Sigmoid colon (tissue), 7 donors: Measurements from ENCODE around the gene ARHGEF10L. TPM values are rescaled to one million over a fixed set of nuclear protein-coding genes. Genes with fewer than 3 reads are reported as not detected.

ENCODE experiments used
- DNase-seq: peaks from one replicate; pipeline ENCODE4 v3.0.0-alpha.2; 2019
- H3K27ac ChIP-seq, 4 donors: fragments of 200-600 bp; sonication (generic); one replicate each; pipeline ENCODE4 v1.5.1; 2016 to 2019; ENCODE audit warnings: mild to moderate bottlenecking in 1 of 4
- H3K27me3 ChIP-seq, 3 donors: fragments of 200-600 bp; sonication (generic); one replicate each; pipeline ENCODE4 v1.5.1; 2019; ENCODE audit warnings: mild to moderate bottlenecking in 1 of 3
- H3K36me3 ChIP-seq, 4 donors: fragments of 200-600 bp; sonication (generic); one replicate each; pipeline ENCODE4 v1.5.1; 2016 to 2019
- H3K4me1 ChIP-seq, 4 donors: fragments of 200-600 bp; sonication (generic); one replicate each; pipeline ENCODE4 v1.5.1; 2017 to 2019
- H3K4me3 ChIP-seq, 4 donors: fragments of 200-600 bp; sonication (generic); one replicate each; pipeline ENCODE4 v1.5.1; 2017 to 2019; ENCODE audit warnings: mild to moderate bottlenecking in 2 of 4, moderate library complexity in 1 of 4
- H3K9me3 ChIP-seq, 4 donors: fragments of 200-600 bp in 3 of 4; sonication (generic) in 3 of 4; one replicate each; pipeline versions ENCODE4 v1.5.1 to v1.6.1; 2013 to 2019
- EP300 ChIP-seq, 4 donors: sonication (generic); formaldehyde crosslinking; IDR thresholded peaks; one replicate each; pipeline ENCODE4 v1.6.1; 2017; ENCODE audit warnings: antibody characterized with exemption in 4 of 4
- POLR2A ChIP-seq, 2 donors: fragments of 450-650 bp; IDR thresholded peaks; one replicate each; pipeline ENCODE4 v1.6.1; 2016; ENCODE audit warnings: antibody characterized with exemption in 2 of 2, mild to moderate bottlenecking in 2 of 2, moderate library complexity in 2 of 2
- POLR2AphosphoS5 ChIP-seq, 4 donors: sonication (generic); formaldehyde crosslinking; IDR thresholded peaks; one replicate each; pipeline ENCODE4 v1.6.1; 2017; ENCODE audit warnings: antibody characterized with exemption in 4 of 4
- WGBS, 2 donors: extraction: QIAGEN DNeasy Blood & Tissue Kit; methylation state at CpG; one replicate each; pipeline ENCODE4 v1.1.7; 2013; 5-methylcytosine and 5-hydroxymethylcytosine counted together
- intact Hi-C: fragments of 100-400 bp; cut with DNase I; formaldehyde crosslinking; loops from one replicate; pipeline ENCODE4 v1.15.1; 2023
- polyA plus RNA-seq, 3 donors: library from polyadenylated mRNA; stranded (reverse); fragments of 200-250 nt; gene quantifications; one replicate each; pipeline ENCODE4 v1.2.3, GENCODE V29; 2013
- total RNA-seq, 4 donors: library from RNA; depleted of rRNA; stranded (reverse); fragments of >200 nt; gene quantifications; one replicate each; pipeline ENCODE4 v1.1.0, GENCODE V29; 2016
- TF ChIP-seq, protein P1 (sequence below), 4 experiments: fragments of 450-650 bp in 3 of 4; fragments of 200-600 bp in 1 of 4; IDR thresholded peaks; one replicate each; pipeline ENCODE4 v1.5.1; 2016 to 2019; ENCODE audit warnings: antibody characterized with exemption in 4 of 4, mild to moderate bottlenecking in 3 of 4, moderate library complexity in 2 of 4
- donor health status: healthy with polysubstance abuse.
- donor health status: Bipolar disorder and iron deficiency.
- donor health status: healthy.

ARHGEF10L gene
- total and polyA plus RNA-seq, 7 donors = 25.0 to 76.2 (median 33.0) TPM

DNA sequence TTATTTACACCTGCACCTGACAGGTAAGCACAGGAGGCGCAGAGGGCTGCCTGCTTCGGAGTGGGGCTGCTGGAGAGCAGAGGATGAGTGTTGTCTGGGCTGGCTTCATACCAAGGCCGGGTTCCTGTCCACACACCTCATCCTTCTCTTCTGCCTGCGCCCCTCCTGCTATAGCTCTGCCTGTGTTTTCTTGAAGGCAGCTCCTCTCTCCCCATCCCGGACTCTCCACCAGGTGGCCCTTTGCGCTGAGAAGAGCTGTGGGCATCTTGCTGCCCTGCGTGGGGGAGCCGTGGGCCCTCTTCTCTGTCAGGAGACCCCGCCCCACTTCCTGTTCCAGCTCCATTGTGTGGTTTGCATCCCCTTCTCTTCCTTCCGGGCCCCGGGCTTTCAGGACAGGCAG, 35.0 kb downstream of the ARHGEF10L start:
- H3K4me1 ChIP-seq = peaks cover 0 to 78% (median 67%) of the 10 kb centered on the region in 4 donors
- H3K36me3 ChIP-seq = no peaks in the 10 kb centered on the region
- H3K9me3 ChIP-seq = no peaks in the 10 kb centered on the region
- intact Hi-C loops = no loop called here
- H3K27ac ChIP-seq = peak overlapping the region; percentile 55 to 97 (median 84)
- no peak overlapping the region for H3K4me3 ChIP-seq
- no peak for TF ChIP-seq POLR2A (IDR thresholded peaks at IDR 0.05)
- TF ChIP-seq, protein P1, sequence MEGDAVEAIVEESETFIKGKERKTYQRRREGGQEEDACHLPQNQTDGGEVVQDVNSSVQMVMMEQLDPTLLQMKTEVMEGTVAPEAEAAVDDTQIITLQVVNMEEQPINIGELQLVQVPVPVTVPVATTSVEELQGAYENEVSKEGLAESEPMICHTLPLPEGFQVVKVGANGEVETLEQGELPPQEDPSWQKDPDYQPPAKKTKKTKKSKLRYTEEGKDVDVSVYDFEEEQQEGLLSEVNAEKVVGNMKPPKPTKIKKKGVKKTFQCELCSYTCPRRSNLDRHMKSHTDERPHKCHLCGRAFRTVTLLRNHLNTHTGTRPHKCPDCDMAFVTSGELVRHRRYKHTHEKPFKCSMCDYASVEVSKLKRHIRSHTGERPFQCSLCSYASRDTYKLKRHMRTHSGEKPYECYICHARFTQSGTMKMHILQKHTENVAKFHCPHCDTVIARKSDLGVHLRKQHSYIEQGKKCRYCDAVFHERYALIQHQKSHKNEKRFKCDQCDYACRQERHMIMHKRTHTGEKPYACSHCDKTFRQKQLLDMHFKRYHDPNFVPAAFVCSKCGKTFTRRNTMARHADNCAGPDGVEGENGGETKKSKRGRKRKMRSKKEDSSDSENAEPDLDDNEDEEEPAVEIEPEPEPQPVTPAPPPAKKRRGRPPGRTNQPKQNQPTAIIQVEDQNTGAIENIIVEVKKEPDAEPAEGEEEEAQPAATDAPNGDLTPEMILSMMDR (IDR thresholded peaks at IDR 0.05) = peak in 1 of 4 experiments; percentile 16
- no peaks in the 10 kb centered on the region for H3K27me3 ChIP-seq
- no peak for DNase-seq
- WGBS, 2 donors = 36 to 54% methylated on average over 11 of the region's 11 CpGs

- intact Hi-C loops = no loop called here
- no peak for DNase-seq
- no peak for TF ChIP-seq EP300 (IDR thresholded peaks at IDR 0.05)
- TF ChIP-seq, protein P1 (IDR thresholded peaks at IDR 0.05) = no peak
- no peak for TF ChIP-seq POLR2AphosphoS5 (IDR thresholded peaks at IDR 0.05)
- TF ChIP-seq POLR2A (IDR thresholded peaks at IDR 0.05) = no peak
- Histone ChIP-seq H3K4me3 (no peak overlapping the region), H3K4me1 (peaks cover 0 to 76% (median 55%) of the 10 kb centered on the region in 4 donors), H3K27ac (peak overlapping the region; percentile 55 to 97 (median 84)), H3K9me3 (no peaks in the 10 kb centered on the region), H3K27me3 (no peaks in the 10 kb centered on the region), H3K36me3 (no peaks in the 10 kb centered on the region)
- 25 to 56% methylated on average over 15 of the region's 15 CpGs for WGBS, 2 donors
These were observed 36.5 kb downstream of the ARHGEF10L start for GRCh38 chr1:17575797-17576518.

- peak overlapping the region in 3 of 4 donors; percentile 75 to 97 (median 94) for H3K27ac ChIP-seq
- no peak for DNase-seq
- intact Hi-C loops = no loop called here
- H3K4me3 ChIP-seq = no peak overlapping the region
- TF ChIP-seq POLR2A (IDR thresholded peaks at IDR 0.05) = no peak
- H3K27me3 ChIP-seq = no peaks in the 10 kb centered on the region
- peaks cover 0 to 71% (median 50%) of the 10 kb centered on the region in 4 donors for H3K4me1 ChIP-seq
- H3K9me3 ChIP-seq = no peaks in the 10 kb centered on the region
- H3K36me3 ChIP-seq = peaks cover 0 to 1% (median 0%) of the 10 kb centered on the region in 4 donors
- WGBS, 2 donors = 75 to 87% methylated on average over 6 of the region's 6 CpGs
These were observed 37.0 kb downstream of the ARHGEF10L start for GRCh38 chr1:17576519-17576853.

- no peaks in the 10 kb centered on the region for H3K9me3 ChIP-seq
- intact Hi-C loops = no loop called here
- peaks cover 0 to 5% (median 0%) of the 10 kb centered on the region in 4 donors for H3K36me3 ChIP-seq
- no peaks in the 10 kb centered on the region for H3K27me3 ChIP-seq
- H3K4me1 ChIP-seq = peaks cover 0 to 57% (median 36%) of the 10 kb centered on the region in 4 donors
- no peak for DNase-seq
- TF ChIP-seq EP300 (IDR thresholded peaks at IDR 0.05) (no peak), POLR2AphosphoS5 (IDR thresholded peaks at IDR 0.05) (no peak), POLR2A (IDR thresholded peaks at IDR 0.05) (no peak)
- TF ChIP-seq, protein P1 (IDR thresholded peaks at IDR 0.05) = no peak
- H3K4me3 ChIP-seq = no peak overlapping the region
- 84 to 93% methylated on average over 1 of the region's 1 CpG for WGBS, 2 donors
- peak overlapping the region in 1 of 4 donors; percentile 94 for H3K27ac ChIP-seq
These were observed 38.4 kb downstream of the ARHGEF10L start for GRCh38 chr1:17577907-17578297.

GRCh38 chr1:17579951-17580939, 40.7 kb downstream of the ARHGEF10L start:
- H3K36me3 ChIP-seq = peaks cover 0 to 5% (median 0%) of the 10 kb centered on the region in 4 donors
- intact Hi-C loops = no loop called here
- DNase-seq = no peak
- H3K4me1 ChIP-seq = peaks cover 0 to 37% (median 13%) of the 10 kb centered on the region in 4 donors
- H3K9me3 ChIP-seq = no peaks in the 10 kb centered on the region
- no peaks in the 10 kb centered on the region for H3K27me3 ChIP-seq
- no peak overlapping the region for H3K4me3 ChIP-seq
- no peak overlapping the region for H3K27ac ChIP-seq
- WGBS, 2 donors = 22 to 65% methylated on average over 16 of the region's 16 CpGs
- TF ChIP-seq EP300 (IDR thresholded peaks at IDR 0.05) = no peak
- TF ChIP-seq POLR2A (IDR thresholded peaks at IDR 0.05) = no peak
- no peak for TF ChIP-seq POLR2AphosphoS5 (IDR thresholded peaks at IDR 0.05)
- TF ChIP-seq, protein P1 (IDR thresholded peaks at IDR 0.05) = no peak
